C4-2B (cell line): ENCODE results near the gene PTPRT.

Experiments
- H3K27ac ChIP-seq: fragments of 450-650 bp; 2 replicates; pipeline ENCODE4 v1.5.1; 2017
- CTCF ChIP-seq: fragments of 450-650 bp; conservative IDR thresholded peaks from 2 replicates; pipeline ENCODE4 v1.5.1; 2017; ENCODE audit warnings: mild to moderate bottlenecking
- ZFX ChIP-seq: fragments of 450-650 bp; IDR thresholded peaks from 2 replicates; pipeline ENCODE4 v1.6.1; 2017

The PTPRT gene

GRCh38 chr20:42958367-42959069 lies 231.2 kb downstream of the PTPRT start:
- TF ChIP-seq ZFX (no peak), CTCF (no peak)

GRCh38 chr20:42957704-42958095 lies 232.0 kb downstream of the PTPRT start:
- no peak overlapping the region for H3K27ac ChIP-seq
- TF ChIP-seq ZFX (no peak), CTCF (no peak)

More at GRCh38 chr20:42958367-42959069, 231.2 kb downstream of the PTPRT start:
- no peak overlapping the region for H3K27ac ChIP-seq

- no peak for TF ChIP-seq CTCF
- TF ChIP-seq ZFX = no peak
Observed at GRCh38 chr20:42957018-42957703, 232.5 kb downstream of the PTPRT start.

DNA sequence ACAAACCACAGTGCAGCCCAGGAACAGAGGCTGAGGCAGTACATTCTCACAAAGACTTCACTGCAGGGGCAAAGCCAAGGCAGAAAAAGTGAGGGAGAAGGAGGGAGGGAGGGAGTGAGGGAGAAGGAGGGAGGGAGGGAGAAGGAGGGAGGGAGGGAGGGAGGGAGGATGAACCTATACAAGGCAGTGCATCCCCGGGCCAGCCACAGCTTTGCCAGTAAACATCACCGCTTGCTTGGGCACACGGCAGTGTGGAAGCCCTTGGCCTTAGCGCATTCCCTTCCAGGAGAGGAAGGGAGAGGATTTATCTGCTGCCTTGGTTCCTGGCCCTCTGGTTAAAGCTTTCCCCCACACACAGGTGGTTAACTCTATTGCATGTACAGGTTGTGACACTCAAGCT lies 234.0 kb downstream of the PTPRT start:
- no peak for TF ChIP-seq CTCF
- H3K27ac ChIP-seq = no peak overlapping the region

More at GRCh38 chr20:42957018-42957703, 232.5 kb downstream of the PTPRT start:
- H3K27ac ChIP-seq = no peak overlapping the region

DNA sequence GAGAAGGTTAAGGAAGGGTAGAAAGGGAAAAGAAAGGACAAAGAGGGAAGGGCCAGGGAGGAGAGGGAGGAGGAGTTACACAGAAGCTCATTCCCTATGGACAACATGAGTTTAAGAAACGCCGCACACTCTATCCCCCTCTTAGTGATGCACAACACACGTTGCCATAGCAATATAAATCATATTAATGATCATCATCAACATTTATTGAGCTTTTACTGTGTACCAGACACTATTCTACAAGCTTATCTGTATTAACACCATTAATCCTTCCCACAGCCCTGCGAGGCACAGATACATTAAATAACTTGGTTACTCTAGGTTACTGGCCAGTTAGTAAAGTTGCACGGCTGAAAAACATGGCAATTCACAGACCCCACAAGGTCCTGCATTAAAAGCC lies 234.8 kb downstream of the PTPRT start:
- TF ChIP-seq CTCF = no peak
- TF ChIP-seq ZFX = no peak
- H3K27ac ChIP-seq = no peak overlapping the region

GRCh38 chr20:42949950-42950349 lies 239.8 kb downstream of the PTPRT start:
- no peak overlapping the region for H3K27ac ChIP-seq
- TF ChIP-seq CTCF (no peak), ZFX (no peak)

DNA sequence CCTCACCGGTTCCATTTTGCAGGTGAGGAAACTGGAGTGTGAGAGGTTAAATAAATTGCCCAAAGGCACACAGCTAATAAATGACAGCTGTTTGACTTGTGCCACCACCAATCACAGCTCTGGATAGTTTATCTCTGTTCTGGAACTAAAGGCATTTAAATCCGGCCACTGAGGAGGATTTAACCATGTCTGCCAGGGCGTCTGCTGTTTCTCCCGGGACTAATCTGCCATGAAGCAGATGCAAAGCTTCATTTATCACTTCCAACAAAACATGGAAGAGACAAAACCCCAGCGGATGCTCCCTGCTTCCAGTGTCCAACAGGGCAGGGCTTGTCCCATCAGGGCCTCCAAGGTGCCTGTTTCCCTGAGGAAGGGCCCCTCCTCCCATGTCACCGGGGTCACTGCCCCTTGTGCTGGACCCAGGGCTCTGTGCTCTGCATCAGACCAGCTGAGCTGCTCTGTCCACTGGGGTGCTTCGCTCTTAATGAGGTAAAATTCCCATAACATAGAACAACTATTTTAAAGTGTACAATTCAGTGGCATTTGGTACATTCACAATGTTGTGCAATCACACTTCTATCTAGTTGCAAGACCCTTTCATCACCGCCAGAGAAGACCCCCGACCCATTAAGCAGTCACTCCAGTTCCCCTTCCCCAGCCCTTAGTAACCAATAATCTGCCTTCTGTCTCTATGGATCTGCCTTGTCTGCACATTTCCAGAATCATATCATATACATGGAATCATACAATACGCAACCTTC lies 244.3 kb downstream of the PTPRT start:
- TF ChIP-seq ZFX = no peak
- TF ChIP-seq CTCF = no peak
- H3K27ac ChIP-seq = no peak overlapping the region
